GM12878 (cell line): ENCODE measurements around the gene PRICKLE3. TPM values are rescaled to one million over a fixed set of nuclear protein-coding genes. Genes with fewer than 3 reads are reported as not detected.

ENCODE experiments used
- ASH2L ChIP-seq: fragments of 300-600, 200-600 bp; sonication (generic); IDR thresholded peaks from 2 replicates; pipeline ENCODE4 v1.6.1; 2017; ENCODE audit warnings: low read depth, mild to moderate bottlenecking, borderline replicate concordance
- ATF7 ChIP-seq: fragments of 450-650 bp; IDR thresholded peaks from 2 replicates; pipeline ENCODE4 v1.6.1; 2016; ENCODE audit warnings: low read depth, mild to moderate bottlenecking
- BHLHE40 ChIP-seq, 2 experiments: fragments of 450-650 bp in 1 of 2; IDR thresholded peaks; 2 replicates each; pipeline ENCODE4 v1.6.1; 2011 to 2017; ENCODE audit warnings: low read depth in 2 of 2, borderline replicate concordance in 1 of 2, improper control_type of control experiment in 1 of 2, low read length in 1 of 2, mild to moderate bottlenecking in 1 of 2
- CBX3 ChIP-seq: fragments of 200-600 bp; sonication (generic); IDR thresholded peaks from 2 replicates; pipeline ENCODE4 v1.6.1; 2016; ENCODE audit warnings: low read depth, borderline replicate concordance
- CHD1 ChIP-seq: IDR thresholded peaks from 2 replicates; pipeline ENCODE4 v1.6.1; 2012; ENCODE audit warnings: low read depth, low read length, improper control_type of control experiment
- CTCF ChIP-seq, 3 experiments: IDR thresholded peaks in 2 of 3; conservative IDR thresholded peaks in 1 of 3; 2 replicates each; pipeline ENCODE4 v1.5.1; 2011; ENCODE audit warnings: low read depth in 3 of 3, low read length in 3 of 3, mild to moderate bottlenecking in 3 of 3, control low read depth in 2 of 3, moderate library complexity in 2 of 3, inconsistent platforms in 1 of 3, mixed read lengths in 1 of 3; ENCODE audit not compliant: control insufficient read depth in 2 of 3, insufficient read depth in 1 of 3; ENCODE audit errors: extremely low read depth in 1 of 3
- GATAD2B ChIP-seq: fragments of 450-650 bp; conservative IDR thresholded peaks from 2 replicates; pipeline ENCODE4 v1.6.1; 2017; ENCODE audit warnings: low read depth, mild to moderate bottlenecking, moderate library complexity
- HCFC1 ChIP-seq: fragments of 150-350 bp; IDR thresholded peaks from 2 replicates; pipeline ENCODE4 v1.6.1; 2014; ENCODE audit warnings: low read length
- JUND ChIP-seq: IDR thresholded peaks from 2 replicates; pipeline ENCODE4 v1.6.1; 2012; ENCODE audit warnings: low read depth, mild to moderate bottlenecking, low read length, improper control_type of control experiment, moderate library complexity
- LARP7 ChIP-seq: fragments of 450-650 bp; IDR thresholded peaks from 2 replicates; pipeline ENCODE4 v1.6.1; 2017; ENCODE audit warnings: mild to moderate bottlenecking
- MAX ChIP-seq: IDR thresholded peaks from 2 replicates; pipeline ENCODE4 v1.6.1; 2012; ENCODE audit warnings: low read depth, low read length, improper control_type of control experiment
- MLLT1 ChIP-seq: fragments of 450-650 bp; IDR thresholded peaks from 2 replicates; pipeline ENCODE4 v1.6.1; 2016; ENCODE audit warnings: mild to moderate bottlenecking
- NFXL1 ChIP-seq: fragments of 450-650 bp; IDR thresholded peaks from 2 replicates; pipeline ENCODE4 v1.6.1; 2017; ENCODE audit warnings: antibody characterized with exemption, mild to moderate bottlenecking, borderline replicate concordance
- NRF1 ChIP-seq: conservative IDR thresholded peaks from 2 replicates; pipeline ENCODE4 v1.6.1; 2011; ENCODE audit warnings: mild to moderate bottlenecking, low read depth, low read length, improper control_type of control experiment
- POLR2A ChIP-seq: IDR thresholded peaks from 2 replicates; pipeline ENCODE4 v1.6.1; 2011; ENCODE audit warnings: low read depth, mild to moderate bottlenecking, low read length
- POU2F2 ChIP-seq: IDR thresholded peaks from 3 replicates; pipeline ENCODE4 v1.6.1; 2011; ENCODE audit warnings: low read depth, mild to moderate bottlenecking, low read length, borderline replicate concordance
- SIN3A ChIP-seq: IDR thresholded peaks from 2 replicates; pipeline ENCODE4 v1.6.1; 2012; ENCODE audit warnings: low read depth, low read length, improper control_type of control experiment
- SMC3 ChIP-seq: IDR thresholded peaks from 2 replicates; pipeline ENCODE4 v1.6.1; 2011; ENCODE audit warnings: low read length, improper control_type of control experiment, borderline replicate concordance
- SREBF1 ChIP-seq: IDR thresholded peaks from 2 replicates; pipeline ENCODE4 v1.6.1; 2012; ENCODE audit warnings: mild to moderate bottlenecking, low read length
- STAT3 ChIP-seq: IDR thresholded peaks from 2 replicates; pipeline ENCODE4 v1.6.1; 2011; ENCODE audit warnings: low read depth, low read length, improper control_type of control experiment
- ZBTB11 ChIP-seq: fragments of 450-650 bp; formaldehyde crosslinking; IDR thresholded peaks from 2 replicates; pipeline ENCODE4 v1.5.0; 2022; ENCODE audit warnings: mild to moderate bottlenecking, missing genetic modification characterization
- ZNF207 ChIP-seq: fragments of 450-650 bp; IDR thresholded peaks from 2 replicates; pipeline ENCODE4 v1.6.1; 2014; ENCODE audit warnings: antibody characterized with exemption, mild to moderate bottlenecking, borderline replicate concordance
- ZNF217 ChIP-seq: fragments of 450-650 bp; IDR thresholded peaks from 2 replicates; pipeline ENCODE4 v1.6.1; 2017; ENCODE audit warnings: antibody characterized with exemption, mild to moderate bottlenecking
- ZNF622 ChIP-seq: fragments of 450-650 bp; IDR thresholded peaks from 2 replicates; pipeline ENCODE4 v1.6.1; 2017; ENCODE audit warnings: mild to moderate bottlenecking, inconsistent platforms
- polyA plus RNA-seq, 11 experiments: library from polyadenylated mRNA; depleted of rRNA in 4 of 11; unstranded in 6 of 11; stranded (reverse) in 5 of 11; fragments of >200 nt; fragmentation: Nextera tagmentation in 4 of 11; fragmentation: Illumina TruSeq in 1 of 11; extraction: Ambion mirVana in 4 of 11; extraction: Trizol in 1 of 11; gene quantifications; 1 replicate in 1 of 11; 2 replicates in 10 of 11; pipeline versions ENCODE4 v1.2.1 to v1.2.3, GENCODE V29; 2011 to 2016; ENCODE audit warnings: inconsistent platforms in 2 of 11, missing spikeins in 2 of 11, low read depth in 1 of 11
- total RNA-seq, 4 experiments: library from RNA; depleted of rRNA in 3 of 4; stranded (reverse); fragments of >200 nt in 3 of 4; fragmentation: Illumina TruSeq in 1 of 4; extraction: Trizol in 1 of 4; gene quantifications; 2 replicates each; pipeline versions ENCODE4 v1.2.1 to v1.2.3, GENCODE V29; 2013 to 2021

PRICKLE3 gene
- total and polyA plus RNA-seq, 10 of the 15 experiments (the other 5 are each of a cell fraction or from before 2014, with no cell fraction given) = 0.69 to 17.4 (median 7.6) TPM

GRCh38 chrX:49163555-49164419, 22.4 kb downstream of the PRICKLE3 start (continued):
- TF ChIP-seq ZBTB11 (no peak), BHLHE40 (IDR thresholded peaks at IDR 0.05; ENCODE audit: borderline replicate concordance in 1 of 2, low read depth in 2 of 2, low read length in 1 of 2) (peak; percentile 12 to 75; a peak in 2 of 4 replicates), ATF7 (peak; percentile 93), ASH2L (no peak), ZNF622 (no peak), ZNF217 (0 out of 2 replicates have a peak, but pooled peaks have one; percentile 23), NFXL1 (no peak), SIN3A (peak; percentile 30; the same call in 1 of the 2 replicates), SMC3 (peak; percentile 36; the same call in 1 of the 2 replicates), CHD1 (peak; percentile 92; the same call in 1 of the 2 replicates), MAX (no peak), JUND (peak; percentile 77; the same call in 1 of the 2 replicates), POU2F2 (0 out of 3 replicates have a peak, but pooled peaks have one; percentile 7), STAT3 (no peak), SREBF1 (peak; percentile 58; the same call in 1 of the 2 replicates), CTCF (IDR thresholded peaks at IDR 0.05 in 2 of 3, conservative IDR thresholded peaks at IDR 0.05 in 1 of 3; ENCODE audit: control insufficient read depth in 2 of 3, extremely low read depth in 1 of 3, insufficient read depth in 1 of 3, low read depth in 3 of 3, low read length in 3 of 3) (peak; percentile 56 to 72 (median 64); a peak in 5 of 6 replicates), HCFC1 (peak; percentile 34; the same call in 1 of the 2 replicates), LARP7 (peak; percentile 59; the same call in 1 of the 2 replicates), CBX3 (no peak), MLLT1 (no peak), NRF1 (peak; percentile 62), POLR2A (peak; percentile 53), GATAD2B (peak; percentile 85), ZNF207 (peak; percentile 58; the same call in 1 of the 2 replicates)
